Brain microvascular endothelial cell (primary cell): ENCODE results near the gene MVK.

Source experiments
- DNase-seq: peaks from one replicate; pipeline ENCODE4 v3.0.0-alpha.2; 2020
- H3K27ac ChIP-seq: fragments of 250-450 bp; sonication (Bioruptor Pico); 2 replicates; pipeline ENCODE4 v1.5.1; 2020; ENCODE audit warnings: mild to moderate bottlenecking, moderate library complexity
- H3K27me3 ChIP-seq: fragments of 250-450 bp; sonication (Bioruptor Pico); replicated peaks from 2 replicates; pipeline ENCODE4 v1.5.1; 2020; ENCODE audit warnings: mild to moderate bottlenecking
- H3K36me3 ChIP-seq: fragments of 250-450 bp; sonication (Bioruptor Pico); replicated peaks from 2 replicates; pipeline ENCODE4 v1.5.1; 2020; ENCODE audit warnings: mild to moderate bottlenecking
- H3K4me3 ChIP-seq: 2 replicates; pipeline ENCODE4 v1.5.1; 2011; ENCODE audit warnings: low read depth, mild to moderate bottlenecking, control low read depth, low read length, moderate library complexity
- in situ Hi-C: cut with HindIII; loops from 2 replicates; pipeline ENCODE4 v1.10.0; 2017; ENCODE audit warnings: low sequenced_read_pairs, low pct_ligation_motif_present
- TF ChIP-seq, protein P1 (sequence below): IDR thresholded peaks from 2 replicates; pipeline ENCODE4 v1.5.1; 2011; ENCODE audit warnings: low read depth, mild to moderate bottlenecking, moderate library complexity, low read length, control low read depth, inconsistent platforms; ENCODE audit errors: missing control alignments

MVK gene

GRCh38 chr12:109625749-109626377 is 52.3 kb downstream of the MVK start:
- in situ Hi-C loops: no loop called here
- no peaks in the 10 kb centered on the region for H3K36me3 ChIP-seq
- no peak for DNase-seq
- no peak overlapping the region for H3K27ac ChIP-seq
- H3K27me3 ChIP-seq: peaks cover 2% of the 10 kb centered on the region
- TF ChIP-seq, protein P1, sequence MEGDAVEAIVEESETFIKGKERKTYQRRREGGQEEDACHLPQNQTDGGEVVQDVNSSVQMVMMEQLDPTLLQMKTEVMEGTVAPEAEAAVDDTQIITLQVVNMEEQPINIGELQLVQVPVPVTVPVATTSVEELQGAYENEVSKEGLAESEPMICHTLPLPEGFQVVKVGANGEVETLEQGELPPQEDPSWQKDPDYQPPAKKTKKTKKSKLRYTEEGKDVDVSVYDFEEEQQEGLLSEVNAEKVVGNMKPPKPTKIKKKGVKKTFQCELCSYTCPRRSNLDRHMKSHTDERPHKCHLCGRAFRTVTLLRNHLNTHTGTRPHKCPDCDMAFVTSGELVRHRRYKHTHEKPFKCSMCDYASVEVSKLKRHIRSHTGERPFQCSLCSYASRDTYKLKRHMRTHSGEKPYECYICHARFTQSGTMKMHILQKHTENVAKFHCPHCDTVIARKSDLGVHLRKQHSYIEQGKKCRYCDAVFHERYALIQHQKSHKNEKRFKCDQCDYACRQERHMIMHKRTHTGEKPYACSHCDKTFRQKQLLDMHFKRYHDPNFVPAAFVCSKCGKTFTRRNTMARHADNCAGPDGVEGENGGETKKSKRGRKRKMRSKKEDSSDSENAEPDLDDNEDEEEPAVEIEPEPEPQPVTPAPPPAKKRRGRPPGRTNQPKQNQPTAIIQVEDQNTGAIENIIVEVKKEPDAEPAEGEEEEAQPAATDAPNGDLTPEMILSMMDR: no peak
- no peak overlapping the region for H3K4me3 ChIP-seq

DNA sequence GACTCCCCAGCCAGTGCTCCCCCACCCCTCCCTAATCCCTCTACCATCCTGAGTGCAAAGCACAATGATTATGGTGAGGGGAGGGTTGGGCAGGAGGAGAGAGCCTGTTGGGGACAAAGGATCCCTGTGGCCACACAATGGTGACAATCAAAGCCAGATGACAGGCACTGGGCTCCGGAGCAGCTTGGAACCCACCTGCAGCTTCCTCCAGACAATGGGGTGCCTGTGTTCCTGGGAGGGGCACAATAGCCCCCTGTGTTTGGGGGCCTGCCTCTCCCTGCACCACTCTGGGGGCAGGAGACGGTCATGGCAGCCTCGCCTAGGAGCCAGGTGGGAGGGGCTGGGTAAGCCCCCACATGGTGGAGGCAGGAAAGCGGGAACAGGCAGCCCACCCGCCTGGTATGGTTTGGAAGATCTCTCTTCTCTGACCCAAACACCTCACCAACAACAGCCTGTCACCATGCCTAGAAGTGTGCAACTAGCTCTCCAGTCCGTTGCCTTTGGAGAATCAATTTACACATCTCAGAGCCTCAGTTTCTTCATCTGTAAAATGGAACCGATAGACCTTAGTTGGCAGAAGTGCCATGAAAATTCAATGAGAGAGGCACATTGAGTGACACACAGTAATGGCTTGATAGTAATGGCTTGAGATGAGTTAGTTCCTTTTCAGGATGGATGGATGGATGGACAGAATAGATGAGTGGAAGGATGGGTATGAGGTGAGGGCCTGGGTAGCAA is 53.0 kb downstream of the MVK start:
- H3K4me3 ChIP-seq: no peak overlapping the region

DNA sequence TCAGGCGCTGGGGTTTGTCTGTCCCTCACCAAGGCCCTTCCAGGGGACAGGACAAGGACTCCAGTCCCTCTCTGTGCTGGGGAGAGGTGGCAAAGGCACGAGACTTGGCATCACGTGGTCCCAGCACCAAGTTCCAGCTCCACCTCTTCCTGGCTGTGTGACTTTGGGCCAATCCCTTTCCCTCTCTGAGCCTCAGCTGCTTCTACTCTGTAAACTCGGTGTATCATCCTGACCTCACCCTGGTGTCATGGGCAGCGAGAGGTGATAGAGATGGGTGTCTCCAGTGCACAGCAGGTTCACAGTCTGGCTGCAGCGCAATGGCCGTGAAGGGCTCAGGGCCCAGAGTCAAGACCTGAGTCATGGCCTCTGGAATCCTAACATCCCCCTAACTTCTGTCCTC is 54.0 kb downstream of the MVK start:
- no peak for DNase-seq
- Histone ChIP-seq H3K27ac (no peak overlapping the region), H3K36me3 (no peaks in the 10 kb centered on the region), H3K27me3 (peaks cover 2% of the 10 kb centered on the region), H3K4me3 (no peak overlapping the region)
- TF ChIP-seq, protein P1: no peak
- in situ Hi-C loops: no loop called here

More for the DNA sequence above, 53.0 kb downstream of the MVK start:
- Histone ChIP-seq H3K27ac (no peak overlapping the region), H3K36me3 (no peaks in the 10 kb centered on the region), H3K27me3 (peaks cover 2% of the 10 kb centered on the region)
- in situ Hi-C loops: no loop called here
- TF ChIP-seq, protein P1: no peak
- DNase-seq: no peak

GRCh38 chr12:109630107-109630506 is 56.5 kb downstream of the MVK start:
- TF ChIP-seq, protein P1: no peak
- in situ Hi-C loops: no loop called here
- H3K4me3 ChIP-seq: no peak overlapping the region
- H3K36me3 ChIP-seq: no peaks in the 10 kb centered on the region
- peaks cover 2% of the 10 kb centered on the region for H3K27me3 ChIP-seq
- no peak for DNase-seq
- no peak overlapping the region for H3K27ac ChIP-seq

GRCh38 chr12:109630815-109631214 is 57.2 kb downstream of the MVK start:
- Histone ChIP-seq H3K27ac (no peak overlapping the region), H3K36me3 (no peaks in the 10 kb centered on the region), H3K4me3 (no peak overlapping the region), H3K27me3 (peaks cover under 1% of the 10 kb centered on the region)
- DNase-seq: no peak
- TF ChIP-seq, protein P1: no peak
- in situ Hi-C loops: no loop called here
